ENCODE results near the gene PALD1.

PALD1 gene

DNA sequence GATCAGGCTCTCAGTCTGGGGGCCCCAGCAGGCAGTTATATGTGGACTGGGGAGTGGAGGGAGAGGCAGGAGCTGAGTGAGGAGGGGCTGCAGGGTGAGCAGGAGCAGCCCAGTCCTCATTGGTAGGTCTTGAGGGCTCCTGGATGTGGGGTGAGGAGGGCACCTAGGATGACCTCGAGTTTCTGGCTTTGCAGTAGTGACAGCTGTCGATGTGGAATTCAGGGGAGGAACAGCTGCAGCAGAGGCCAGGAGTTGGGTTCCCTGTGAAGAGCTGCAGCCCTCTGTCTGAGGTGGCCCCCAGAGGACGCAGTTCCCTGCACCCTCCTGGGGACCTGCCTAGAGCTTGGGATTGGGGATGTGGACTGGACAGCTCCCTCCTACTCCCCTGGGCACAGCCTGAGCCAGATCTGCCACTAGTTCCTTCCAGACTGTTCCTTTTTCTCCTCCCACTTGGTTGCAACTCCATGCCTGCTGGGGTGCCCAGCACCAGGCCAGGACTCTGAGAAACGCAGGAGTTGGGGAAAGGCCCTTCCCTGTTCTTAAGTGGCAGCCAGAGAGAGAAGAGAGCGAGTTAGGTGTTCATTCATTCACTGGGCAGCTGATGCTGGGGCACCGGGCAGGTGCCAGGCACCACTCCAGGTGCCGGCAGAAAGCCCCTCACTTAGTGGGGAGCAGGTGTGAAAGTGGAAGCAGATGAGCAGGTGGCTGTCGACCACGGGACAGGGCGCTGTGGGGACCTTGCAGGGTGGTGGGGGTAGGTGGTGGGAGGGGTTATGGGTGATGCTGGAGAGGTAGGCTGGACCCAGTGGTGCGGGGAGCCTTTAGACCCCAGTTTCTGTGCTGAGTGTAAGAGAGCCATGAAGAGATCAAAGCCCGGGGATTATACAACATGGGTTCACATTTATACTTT, 66.1 kb downstream of the PALD1 start:
- Histone ChIP-seq H3K27me3 (ENCODE audit: insufficient read depth, poor library complexity, severe bottlenecking) (no peaks in the 10 kb centered on the region), H3K4me3 (replicated peaks; ENCODE audit: insufficient read depth, low read length) (no peak overlapping the region), H3K27ac (replicated peaks) (no peak overlapping the region)
- TF ChIP-seq GABPA (IDR thresholded peaks at IDR 0.05; ENCODE audit: low read depth) (no peak), POLR2AphosphoS5 (IDR thresholded peaks at IDR 0.05; ENCODE audit: low read depth) (no peak), SPI1 (IDR thresholded peaks at IDR 0.05; ENCODE audit: borderline replicate concordance, low read depth) (no peak)
- TF ChIP-seq, protein P1, sequence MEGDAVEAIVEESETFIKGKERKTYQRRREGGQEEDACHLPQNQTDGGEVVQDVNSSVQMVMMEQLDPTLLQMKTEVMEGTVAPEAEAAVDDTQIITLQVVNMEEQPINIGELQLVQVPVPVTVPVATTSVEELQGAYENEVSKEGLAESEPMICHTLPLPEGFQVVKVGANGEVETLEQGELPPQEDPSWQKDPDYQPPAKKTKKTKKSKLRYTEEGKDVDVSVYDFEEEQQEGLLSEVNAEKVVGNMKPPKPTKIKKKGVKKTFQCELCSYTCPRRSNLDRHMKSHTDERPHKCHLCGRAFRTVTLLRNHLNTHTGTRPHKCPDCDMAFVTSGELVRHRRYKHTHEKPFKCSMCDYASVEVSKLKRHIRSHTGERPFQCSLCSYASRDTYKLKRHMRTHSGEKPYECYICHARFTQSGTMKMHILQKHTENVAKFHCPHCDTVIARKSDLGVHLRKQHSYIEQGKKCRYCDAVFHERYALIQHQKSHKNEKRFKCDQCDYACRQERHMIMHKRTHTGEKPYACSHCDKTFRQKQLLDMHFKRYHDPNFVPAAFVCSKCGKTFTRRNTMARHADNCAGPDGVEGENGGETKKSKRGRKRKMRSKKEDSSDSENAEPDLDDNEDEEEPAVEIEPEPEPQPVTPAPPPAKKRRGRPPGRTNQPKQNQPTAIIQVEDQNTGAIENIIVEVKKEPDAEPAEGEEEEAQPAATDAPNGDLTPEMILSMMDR (IDR thresholded peaks at IDR 0.05; ENCODE audit: insufficient read depth, low read length): no peak
- TF ChIP-seq, protein P2, sequence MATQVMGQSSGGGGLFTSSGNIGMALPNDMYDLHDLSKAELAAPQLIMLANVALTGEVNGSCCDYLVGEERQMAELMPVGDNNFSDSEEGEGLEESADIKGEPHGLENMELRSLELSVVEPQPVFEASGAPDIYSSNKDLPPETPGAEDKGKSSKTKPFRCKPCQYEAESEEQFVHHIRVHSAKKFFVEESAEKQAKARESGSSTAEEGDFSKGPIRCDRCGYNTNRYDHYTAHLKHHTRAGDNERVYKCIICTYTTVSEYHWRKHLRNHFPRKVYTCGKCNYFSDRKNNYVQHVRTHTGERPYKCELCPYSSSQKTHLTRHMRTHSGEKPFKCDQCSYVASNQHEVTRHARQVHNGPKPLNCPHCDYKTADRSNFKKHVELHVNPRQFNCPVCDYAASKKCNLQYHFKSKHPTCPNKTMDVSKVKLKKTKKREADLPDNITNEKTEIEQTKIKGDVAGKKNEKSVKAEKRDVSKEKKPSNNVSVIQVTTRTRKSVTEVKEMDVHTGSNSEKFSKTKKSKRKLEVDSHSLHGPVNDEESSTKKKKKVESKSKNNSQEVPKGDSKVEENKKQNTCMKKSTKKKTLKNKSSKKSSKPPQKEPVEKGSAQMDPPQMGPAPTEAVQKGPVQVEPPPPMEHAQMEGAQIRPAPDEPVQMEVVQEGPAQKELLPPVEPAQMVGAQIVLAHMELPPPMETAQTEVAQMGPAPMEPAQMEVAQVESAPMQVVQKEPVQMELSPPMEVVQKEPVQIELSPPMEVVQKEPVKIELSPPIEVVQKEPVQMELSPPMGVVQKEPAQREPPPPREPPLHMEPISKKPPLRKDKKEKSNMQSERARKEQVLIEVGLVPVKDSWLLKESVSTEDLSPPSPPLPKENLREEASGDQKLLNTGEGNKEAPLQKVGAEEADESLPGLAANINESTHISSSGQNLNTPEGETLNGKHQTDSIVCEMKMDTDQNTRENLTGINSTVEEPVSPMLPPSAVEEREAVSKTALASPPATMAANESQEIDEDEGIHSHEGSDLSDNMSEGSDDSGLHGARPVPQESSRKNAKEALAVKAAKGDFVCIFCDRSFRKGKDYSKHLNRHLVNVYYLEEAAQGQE (IDR thresholded peaks at IDR 0.05; ENCODE audit: insufficient replicate concordance, low read depth): no peak
- no peak for DNase-seq (ENCODE audit: low read depth in 1 of 2, low spot score in 1 of 2)

DNA sequence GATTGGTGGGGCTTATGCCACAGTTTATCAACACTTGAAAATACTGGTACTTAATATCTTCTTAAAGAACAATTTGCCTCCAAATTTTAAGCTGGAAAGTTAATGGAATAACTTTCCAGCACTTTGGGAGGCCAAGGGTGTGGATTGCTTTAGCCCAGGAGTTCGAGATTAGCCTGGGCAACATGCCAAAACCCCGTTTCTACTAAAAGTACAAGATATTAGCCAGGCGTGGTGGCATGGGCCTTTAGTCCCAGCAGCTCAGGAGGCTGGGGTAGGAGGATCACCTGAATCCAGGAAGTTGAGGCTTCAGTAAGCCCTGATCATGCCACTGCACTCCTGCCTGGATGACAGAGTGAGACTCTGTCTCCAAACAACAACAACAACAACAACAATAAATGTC, 68.0 kb downstream of the PALD1 start:
- H3K27ac ChIP-seq (replicated peaks): no peak overlapping the region
- TF ChIP-seq SPI1 (IDR thresholded peaks at IDR 0.05; ENCODE audit: borderline replicate concordance, low read depth) (no peak), GABPA (IDR thresholded peaks at IDR 0.05; ENCODE audit: low read depth) (no peak), POLR2AphosphoS5 (IDR thresholded peaks at IDR 0.05; ENCODE audit: low read depth) (no peak)
- TF ChIP-seq, protein P2 (IDR thresholded peaks at IDR 0.05; ENCODE audit: insufficient replicate concordance, low read depth): no peak
- TF ChIP-seq, protein P1 (IDR thresholded peaks at IDR 0.05; ENCODE audit: insufficient read depth, low read length): no peak
- H3K27me3 ChIP-seq (ENCODE audit: insufficient read depth, poor library complexity, severe bottlenecking): no peaks in the 10 kb centered on the region
- H3K4me3 ChIP-seq (replicated peaks; ENCODE audit: insufficient read depth, low read length): no peak overlapping the region
- DNase-seq (ENCODE audit: low read depth in 1 of 2, low spot score in 1 of 2): no peak

DNA sequence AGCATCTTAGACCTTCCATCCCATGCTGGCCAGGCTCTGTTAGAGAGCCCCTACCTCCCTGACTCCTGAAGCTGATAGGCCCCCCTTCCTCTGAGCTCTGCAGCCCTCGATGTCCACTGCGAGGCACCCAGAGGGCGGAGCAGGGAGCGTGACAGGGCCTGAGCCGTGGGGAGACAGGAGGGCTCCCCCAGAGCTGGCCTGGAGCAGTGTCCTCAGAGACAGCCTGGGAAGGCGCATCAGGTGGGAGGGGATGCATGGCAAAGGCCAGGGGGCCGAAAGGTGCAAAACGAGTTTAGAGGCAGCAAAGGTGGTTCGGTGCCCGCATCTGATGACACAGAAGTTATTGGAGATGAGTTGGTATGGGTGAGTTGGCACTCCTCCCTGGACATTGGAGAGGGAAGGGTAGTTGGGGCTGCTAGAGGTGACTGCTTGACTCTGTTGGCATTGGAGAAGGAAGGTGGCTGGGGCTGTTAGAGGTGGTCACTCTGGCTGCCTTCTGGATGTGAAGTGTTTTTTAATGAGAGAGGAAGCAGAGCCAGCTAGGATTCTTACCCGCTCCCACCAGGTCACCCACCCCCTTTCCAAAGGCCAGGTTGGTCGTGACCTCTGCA, 70.9 kb downstream of the PALD1 start:
- TF ChIP-seq POLR2AphosphoS5 (IDR thresholded peaks at IDR 0.05; ENCODE audit: low read depth) (no peak), GABPA (IDR thresholded peaks at IDR 0.05; ENCODE audit: low read depth) (no peak)
- TF ChIP-seq, protein P1 (IDR thresholded peaks at IDR 0.05; ENCODE audit: insufficient read depth, low read length): no peak
- DNase-seq (ENCODE audit: low read depth in 1 of 2, low spot score in 1 of 2): no peak
- Histone ChIP-seq H3K27me3 (ENCODE audit: insufficient read depth, poor library complexity, severe bottlenecking) (no peaks in the 10 kb centered on the region), H3K4me3 (replicated peaks; ENCODE audit: insufficient read depth, low read length) (no peak overlapping the region), H3K27ac (replicated peaks) (no peak overlapping the region)

Data from HL-60 (cell line).